NB4 (cell line): ENCODE data around the gene CXCR6.

ENCODE experiments used
- CTCF ChIP-seq: IDR thresholded peaks from one replicate; pipeline ENCODE4 v1.5.1; 2012; ENCODE audit warnings: low read depth, low read length
- MAX ChIP-seq: IDR thresholded peaks from 2 replicates; pipeline ENCODE4 v1.6.1; 2011; ENCODE audit warnings: low read depth, low read length
- MYC ChIP-seq: IDR thresholded peaks from 2 replicates; pipeline ENCODE4 v1.6.1; 2011; ENCODE audit warnings: low read depth, low read length
- POLR2A ChIP-seq: IDR thresholded peaks from 2 replicates; pipeline ENCODE4 v1.6.1; 2011; ENCODE audit warnings: mild to moderate bottlenecking; ENCODE audit not compliant: insufficient read length; ENCODE audit errors: extremely low read depth

- TF ChIP-seq CTCF = no peak
- no peak for TF ChIP-seq POLR2A
- no peak for TF ChIP-seq MAX
- no peak for TF ChIP-seq MYC
Observed at GRCh38 chr3:45958321-45958791, 15.1 kb downstream of the CXCR6 start.
